ENCODE results near the gene OR10A3. TPM values are rescaled to one million over a fixed set of nuclear protein-coding genes. Genes with fewer than 3 reads are reported as not detected.

Gene OR10A3
- total RNA-seq, 1 donor from 2014 or later, result not detected

- DNase-seq, result peak; percentile 21
These were observed 50.9 kb downstream of the OR10A3 start for GRCh38 chr11:7890417-7891172.

GRCh38 chr11:7889985-7890384, 51.5 kb downstream of the OR10A3 start:
- no peak for DNase-seq

Other genes starting within 250 kb of the OR10A3 start
- gene OVCH2, start 235.2 kb downstream of the OR10A3 start, total RNA-seq, result not detected in 2 replicates
- not detected in 2 replicates for gene OR5P2, start 144.8 kb downstream of the OR10A3 start, total RNA-seq
- not detected in 2 replicates for gene OR5P3, start 110.9 kb downstream of the OR10A3 start, total RNA-seq
- gene OR10A6, start 10.4 kb downstream of the OR10A3 start, total RNA-seq, result not detected in 2 replicates
- gene NLRP10, start 23.7 kb upstream of the OR10A3 start, total RNA-seq, result under 0.01 TPM in 1 of 2 replicates, not detected in the other
- 240 and 255 TPM in 2 replicates for gene EIF3F, start 45.6 kb upstream of the OR10A3 start, total RNA-seq
- 1.4 and 1.6 TPM in 2 replicates for gene TUB, start 139.5 kb upstream of the OR10A3 start, total RNA-seq
- not detected in 2 replicates for gene RIC3, start 227.3 kb upstream of the OR10A3 start, total RNA-seq

Data from dermis blood vessel endothelial cell (primary cell).